Kidney epithelial cell (primary cell): ENCODE results near the gene SOHLH2. TPM values are rescaled to one million over a fixed set of nuclear protein-coding genes. Genes with fewer than 3 reads are reported as not detected.

ENCODE experiments used
- DNase-seq: peaks from one replicate; pipeline ENCODE4 v3.0.0-alpha.2; 2010; ENCODE audit warnings: low read depth
- H3K27me3 ChIP-seq: 2 replicates; pipeline ENCODE4 v1.6.0; 2011; ENCODE audit warnings: low read length; ENCODE audit not compliant: control insufficient read depth, insufficient read depth
- H3K36me3 ChIP-seq: 2 replicates; pipeline ENCODE4 v1.5.1; 2011; ENCODE audit warnings: low read length; ENCODE audit not compliant: control insufficient read depth, insufficient read depth
- H3K4me3 ChIP-seq: 2 replicates; pipeline ENCODE4 v1.5.1; 2011; ENCODE audit warnings: low read depth, mild to moderate bottlenecking, control low read depth, low read length
- CTCF ChIP-seq: IDR thresholded peaks from 2 replicates; pipeline ENCODE4 v1.5.1; 2011; ENCODE audit warnings: mild to moderate bottlenecking, moderate library complexity, low read length, control low read depth, inconsistent platforms; ENCODE audit not compliant: insufficient read depth, poor library complexity, severe bottlenecking
- total RNA-seq: library from RNA; depleted of rRNA; stranded (reverse); fragments of >200 nt; gene quantifications from 2 replicates; pipeline ENCODE4 v1.2.3, GENCODE V29; 2015

SOHLH2 gene
- total RNA-seq, 1 donor from 2014 or later = not detected

GRCh38 chr13:36231236-36231635, 16.9 kb upstream of the SOHLH2 start:
- no peak for DNase-seq

GRCh38 chr13:36224730-36225129, 10.4 kb upstream of the SOHLH2 start:
- TF ChIP-seq CTCF = no peak
- DNase-seq = no peak
- no peaks in the 10 kb centered on the region for H3K36me3 ChIP-seq
- no peak overlapping the region for H3K4me3 ChIP-seq
- no peaks in the 10 kb centered on the region for H3K27me3 ChIP-seq

More at GRCh38 chr13:36231236-36231635, 16.9 kb upstream of the SOHLH2 start:
- Histone ChIP-seq H3K4me3 (no peak overlapping the region), H3K27me3 (no peaks in the 10 kb centered on the region), H3K36me3 (no peaks in the 10 kb centered on the region)
- no peak for TF ChIP-seq CTCF

GRCh38 chr13:36219883-36220282, 5.5 kb upstream of the SOHLH2 start:
- no peak for DNase-seq
- H3K27me3 ChIP-seq = no peaks in the 10 kb centered on the region
- no peaks in the 10 kb centered on the region for H3K36me3 ChIP-seq
- no peak overlapping the region for H3K4me3 ChIP-seq
- TF ChIP-seq CTCF = no peak

GRCh38 chr13:36217456-36217855, 3.1 kb upstream of the SOHLH2 start:
- no peaks in the 10 kb centered on the region for H3K27me3 ChIP-seq
- H3K4me3 ChIP-seq = no peak overlapping the region
- no peaks in the 10 kb centered on the region for H3K36me3 ChIP-seq
- no peak for TF ChIP-seq CTCF
- no peak for DNase-seq

- no peaks in the 10 kb centered on the region for H3K36me3 ChIP-seq
- no peak for TF ChIP-seq CTCF
- DNase-seq = no peak
- H3K27me3 ChIP-seq = no peaks in the 10 kb centered on the region
- H3K4me3 ChIP-seq = no peak overlapping the region
Measured at GRCh38 chr13:36212789-36213188, 1.6 kb downstream of the SOHLH2 start.

GRCh38 chr13:36211567-36211966, 2.8 kb downstream of the SOHLH2 start:
- Histone ChIP-seq H3K4me3 (no peak overlapping the region), H3K27me3 (no peaks in the 10 kb centered on the region), H3K36me3 (no peaks in the 10 kb centered on the region)
- DNase-seq = no peak
- TF ChIP-seq CTCF = no peak
